ENCODE results near the gene PDXDC1. TPM values are rescaled to one million over a fixed set of nuclear protein-coding genes. Genes with fewer than 3 reads are reported as not detected.
"Not testable (repeated sequence)": the region's sequence is repeated elsewhere in the genome, so short reads cannot be mapped to it uniquely, and the experiment has no call there.

Gene PDXDC1
- total RNA-seq, 1 experiment from 2014 or later: 101 TPM

GRCh38 chr16:15163055-15163454, 188.2 kb downstream of the PDXDC1 start:
- DNase-seq (ENCODE audit: low read depth); in situ Hi-C loops (cut with HindIII; ENCODE audit: low pct_unique_long_range_greater_than_20kb, low sequenced_read_pairs): not testable (repeated sequence)

GRCh38 chr16:15166177-15166576, 191.4 kb downstream of the PDXDC1 start:
- DNase-seq (ENCODE audit: low read depth); in situ Hi-C loops (cut with HindIII; ENCODE audit: low pct_unique_long_range_greater_than_20kb, low sequenced_read_pairs): not testable (repeated sequence)

DNA sequence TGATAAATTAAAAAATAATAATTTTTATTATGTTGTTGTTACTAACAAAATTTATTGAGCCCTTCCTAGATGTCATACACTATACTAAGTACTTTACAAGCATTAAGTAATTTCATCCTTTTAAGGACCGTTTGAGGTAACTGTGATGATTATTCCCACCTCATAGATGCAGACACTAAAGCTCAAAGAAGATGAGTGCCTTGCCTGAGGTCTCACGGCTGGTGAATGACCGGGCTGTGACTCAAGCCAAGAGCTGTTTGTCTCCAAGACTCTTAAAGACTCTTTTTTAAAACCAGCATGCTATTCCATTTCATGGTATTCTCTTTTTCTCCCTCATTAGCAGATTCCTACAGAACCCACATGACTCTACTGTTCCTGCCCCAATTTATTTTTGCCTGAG, 193.5 kb downstream of the PDXDC1 start:
- DNase-seq (ENCODE audit: low read depth); in situ Hi-C loops (cut with HindIII; ENCODE audit: low pct_unique_long_range_greater_than_20kb, low sequenced_read_pairs): not testable (repeated sequence)

DNA sequence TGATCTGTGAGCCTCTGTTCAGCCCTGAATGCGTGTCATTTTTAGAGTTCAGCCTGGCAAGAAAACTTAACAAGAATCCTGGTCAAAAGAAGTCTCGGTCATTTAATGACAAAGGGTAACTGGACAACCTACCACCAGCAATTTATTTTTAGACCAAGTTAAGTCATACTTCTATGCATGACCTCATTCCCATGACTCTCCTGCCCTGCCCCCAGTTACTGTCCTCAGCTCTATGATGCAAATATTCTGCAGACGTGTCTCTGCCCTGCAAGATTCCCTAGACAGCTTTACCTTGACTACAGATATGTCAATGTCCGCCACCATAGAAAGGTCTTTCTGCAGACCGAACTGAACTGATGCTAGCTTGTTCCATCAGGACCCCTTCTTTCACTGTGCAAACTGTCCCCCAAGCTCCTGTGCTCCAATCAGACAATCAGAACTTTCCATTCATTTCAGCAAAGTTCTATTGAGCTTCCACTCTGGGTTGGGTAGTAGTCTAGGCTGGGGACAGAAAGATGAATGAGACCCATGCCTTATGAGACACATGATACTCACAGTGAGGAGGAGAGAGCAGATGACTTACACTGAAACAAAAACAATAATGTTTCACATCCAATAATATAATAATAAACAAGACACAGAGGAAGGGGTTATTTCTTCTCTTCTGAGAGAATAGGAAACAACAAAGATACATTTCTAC, 194.3 kb downstream of the PDXDC1 start:
- in situ Hi-C loops (cut with HindIII; ENCODE audit: low pct_unique_long_range_greater_than_20kb, low sequenced_read_pairs); DNase-seq (ENCODE audit: low read depth): not testable (repeated sequence)

GRCh38 chr16:15179909-15180308, 205.1 kb downstream of the PDXDC1 start:
- DNase-seq (ENCODE audit: low read depth); in situ Hi-C loops (cut with HindIII; ENCODE audit: low pct_unique_long_range_greater_than_20kb, low sequenced_read_pairs): not testable (repeated sequence)

DNA sequence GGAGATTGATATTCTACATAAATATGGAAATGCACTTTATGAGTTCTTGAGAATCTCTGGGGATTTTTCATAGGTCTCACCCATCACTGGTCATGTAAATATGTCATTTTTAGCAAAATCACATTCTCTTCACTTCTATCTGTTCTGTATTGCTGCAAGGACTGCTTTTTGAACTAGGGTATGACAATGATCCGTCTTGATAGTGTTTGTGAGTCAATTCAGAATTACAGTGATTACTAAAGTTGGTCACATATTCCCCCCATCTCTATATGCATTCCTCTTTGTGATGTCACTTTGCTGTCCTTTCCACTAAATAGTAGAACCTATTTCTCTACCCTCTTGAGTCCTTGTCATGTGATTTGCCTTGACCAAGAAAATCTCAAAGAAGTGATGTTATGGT, 206.1 kb downstream of the PDXDC1 start:
- DNase-seq (ENCODE audit: low read depth); in situ Hi-C loops (cut with HindIII; ENCODE audit: low pct_unique_long_range_greater_than_20kb, low sequenced_read_pairs): not testable (repeated sequence)

DNA sequence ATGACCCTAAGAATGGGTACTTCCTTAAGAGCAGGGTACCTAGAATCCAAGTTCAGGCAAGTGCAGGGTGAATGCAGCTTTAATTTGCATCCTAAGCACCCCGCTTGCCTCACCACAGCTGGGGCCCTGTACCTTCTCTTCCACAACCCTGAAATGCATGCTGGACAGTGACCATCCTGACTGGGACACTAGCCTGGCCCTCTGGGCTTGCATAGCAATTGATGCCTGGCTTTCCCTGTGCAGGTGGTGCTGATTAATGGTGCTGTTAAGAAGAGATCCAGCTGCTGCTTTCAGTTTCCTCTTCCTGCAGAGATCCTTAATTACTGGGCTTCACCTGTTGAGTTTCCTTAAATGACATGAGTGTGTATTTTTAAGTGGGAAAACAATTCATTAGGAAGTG, 209.2 kb downstream of the PDXDC1 start:
- in situ Hi-C loops (cut with HindIII; ENCODE audit: low pct_unique_long_range_greater_than_20kb, low sequenced_read_pairs); DNase-seq (ENCODE audit: low read depth): not testable (repeated sequence)

Other genes with a start within 250 kb of the PDXDC1 start
- 0.74 TPM in 1 of 2 replicates, not detected in the other for gene NPIPA2, start 232.5 kb upstream of the PDXDC1 start, total RNA-seq (2014; rRNA removed; shearing (Covaris generic); ENCODE audit: low replicate concordance)
- 87.7 and 130 TPM in 2 replicates for gene NOMO1, start 141.3 kb upstream of the PDXDC1 start, total RNA-seq (2014; rRNA removed; shearing (Covaris generic); ENCODE audit: low replicate concordance)
- gene NPIPA1, start 37.6 kb upstream of the PDXDC1 start, total RNA-seq (2014; rRNA removed; shearing (Covaris generic); ENCODE audit: low replicate concordance): 8.5 and 21.0 TPM in 2 replicates
- gene NTAN1, start 81.0 kb downstream of the PDXDC1 start, total RNA-seq (2014; rRNA removed; shearing (Covaris generic); ENCODE audit: low replicate concordance): 27.6 and 51.4 TPM in 2 replicates
- 22.4 and 23.4 TPM in 2 replicates for gene RRN3, start 119.2 kb downstream of the PDXDC1 start, total RNA-seq (2014; rRNA removed; shearing (Covaris generic); ENCODE audit: low replicate concordance)